Stimulated activated CD8-positive, alpha-beta memory T cell treated with anti-CD3 and anti-CD28 coated beads, Interleukin-7, amount 100 ng/mL, for 4 hours (primary cell): ENCODE data around the gene CA7.
"Not testable (repeated sequence)": the region's sequence is repeated elsewhere in the genome, so short reads cannot be mapped to it uniquely, and the experiment has no call there.

ENCODE experiments used
- DNase-seq, 2 donors: peaks; one replicate each; pipeline ENCODE4 v3.0.0-alpha.2; 2020; ENCODE audit warnings: low read depth in 2 of 2

Gene CA7

GRCh38 chr16:66846831-66847230, 2.6 kb downstream of the CA7 start:
- no peak for DNase-seq

DNA sequence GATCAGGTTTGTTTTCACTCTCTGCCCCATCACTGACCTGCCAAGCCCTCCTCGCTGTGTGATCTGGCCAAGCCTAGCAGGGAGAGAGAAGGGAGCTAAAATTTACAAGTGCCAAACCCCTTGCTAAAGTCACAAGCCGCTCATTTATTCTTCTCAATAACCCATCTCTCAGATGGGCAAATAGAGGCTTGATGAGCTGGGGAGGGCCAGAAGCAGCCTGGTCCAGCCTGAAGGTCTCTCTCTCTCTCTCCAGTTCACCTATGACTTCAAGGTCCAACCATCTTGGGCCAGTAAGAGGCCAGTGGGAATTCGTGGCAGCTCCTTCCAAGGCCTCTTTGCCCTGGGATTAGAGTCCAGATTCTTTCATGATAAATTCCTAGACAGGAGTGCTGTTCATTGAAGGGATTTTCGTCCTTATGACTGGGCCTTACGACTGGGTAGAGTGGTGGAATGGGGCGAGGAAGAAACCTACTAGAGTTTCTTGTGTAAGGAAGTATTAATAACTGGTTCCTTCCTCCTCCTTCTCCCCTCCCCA, 3.4 kb downstream of the CA7 start:
- DNase-seq: no peak

GRCh38 chr16:66848172-66848571, 4.0 kb downstream of the CA7 start:
- DNase-seq: no peak

DNA sequence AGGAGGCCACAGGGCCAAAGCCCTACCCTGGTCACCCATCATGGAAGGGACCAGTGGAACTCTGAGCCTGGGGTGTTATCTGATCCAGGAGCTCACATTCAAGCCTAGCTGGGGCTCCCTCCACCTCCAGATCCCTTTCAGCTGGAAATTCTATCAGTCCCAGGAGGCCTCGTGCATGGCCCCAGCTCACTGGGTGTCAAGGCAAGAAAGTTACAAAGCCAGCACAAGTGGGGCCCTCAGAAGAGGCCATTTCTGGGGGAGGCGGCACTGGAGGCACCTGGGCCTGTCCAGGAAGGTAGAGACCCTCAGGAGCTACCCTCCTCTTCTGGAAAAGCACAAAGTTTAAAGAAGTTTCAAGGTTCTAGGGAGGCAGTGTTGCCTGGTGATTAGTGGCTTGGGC, 4.8 kb downstream of the CA7 start:
- DNase-seq: no peak

DNA sequence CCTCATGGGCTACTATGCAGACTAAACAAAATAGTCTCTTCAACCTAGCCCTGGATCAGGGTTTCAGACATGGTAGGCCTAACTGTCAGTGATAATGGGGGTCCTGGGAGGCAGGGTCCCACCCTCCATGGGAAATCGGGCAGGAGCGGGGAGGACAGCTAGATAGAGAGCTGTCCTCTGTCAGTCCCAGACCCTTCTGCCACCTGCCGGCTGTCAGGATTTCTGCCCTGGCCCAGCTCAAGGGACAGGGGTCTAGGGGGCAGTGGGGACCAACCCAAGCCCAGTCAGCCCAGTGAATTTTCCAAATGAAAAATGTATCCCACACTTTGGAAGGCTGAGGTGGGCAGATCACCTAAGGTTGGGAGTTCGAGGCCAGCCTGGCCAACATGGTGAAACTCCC, 5.3 kb downstream of the CA7 start:
- DNase-seq: no peak

GRCh38 chr16:66850115-66850815, 6.1 kb downstream of the CA7 start:
- no peak for DNase-seq

DNA sequence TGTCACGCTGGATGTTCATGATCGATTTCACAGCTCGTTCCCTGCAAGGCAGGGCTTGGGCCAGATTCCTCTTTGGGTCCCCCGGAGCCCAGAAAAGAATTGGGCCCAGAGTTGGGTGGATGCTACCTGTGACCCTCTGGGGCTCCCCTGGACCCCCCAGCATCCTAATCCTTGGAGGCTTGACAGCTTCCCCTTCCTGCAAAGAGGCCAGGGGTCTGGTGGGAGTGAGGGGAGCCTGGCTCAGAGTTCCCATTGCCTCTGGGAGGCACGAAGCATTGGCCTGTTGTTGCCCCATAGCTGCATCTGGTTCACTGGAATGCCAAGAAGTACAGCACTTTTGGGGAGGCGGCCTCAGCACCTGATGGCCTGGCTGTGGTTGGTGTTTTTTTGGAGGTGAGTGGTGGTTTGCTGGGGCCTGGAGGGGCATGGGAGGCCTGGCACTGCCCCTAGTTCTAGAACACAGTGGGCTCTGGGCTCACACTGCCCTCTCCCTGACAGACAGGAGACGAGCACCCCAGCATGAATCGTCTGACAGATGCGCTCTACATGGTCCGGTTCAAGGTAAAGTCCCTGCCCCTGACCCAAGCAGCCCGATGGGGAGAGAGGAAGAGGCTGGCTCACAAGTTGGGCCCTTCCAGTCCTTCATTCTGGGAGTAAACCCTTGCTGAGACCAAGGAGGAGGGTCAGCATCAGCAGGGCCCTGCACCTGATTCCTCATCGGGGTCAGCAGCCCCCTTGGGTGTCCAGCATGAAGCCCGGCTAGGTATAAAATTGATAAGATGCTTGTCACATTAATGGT, 7.2 kb downstream of the CA7 start:
- DNase-seq: no peak

DNA sequence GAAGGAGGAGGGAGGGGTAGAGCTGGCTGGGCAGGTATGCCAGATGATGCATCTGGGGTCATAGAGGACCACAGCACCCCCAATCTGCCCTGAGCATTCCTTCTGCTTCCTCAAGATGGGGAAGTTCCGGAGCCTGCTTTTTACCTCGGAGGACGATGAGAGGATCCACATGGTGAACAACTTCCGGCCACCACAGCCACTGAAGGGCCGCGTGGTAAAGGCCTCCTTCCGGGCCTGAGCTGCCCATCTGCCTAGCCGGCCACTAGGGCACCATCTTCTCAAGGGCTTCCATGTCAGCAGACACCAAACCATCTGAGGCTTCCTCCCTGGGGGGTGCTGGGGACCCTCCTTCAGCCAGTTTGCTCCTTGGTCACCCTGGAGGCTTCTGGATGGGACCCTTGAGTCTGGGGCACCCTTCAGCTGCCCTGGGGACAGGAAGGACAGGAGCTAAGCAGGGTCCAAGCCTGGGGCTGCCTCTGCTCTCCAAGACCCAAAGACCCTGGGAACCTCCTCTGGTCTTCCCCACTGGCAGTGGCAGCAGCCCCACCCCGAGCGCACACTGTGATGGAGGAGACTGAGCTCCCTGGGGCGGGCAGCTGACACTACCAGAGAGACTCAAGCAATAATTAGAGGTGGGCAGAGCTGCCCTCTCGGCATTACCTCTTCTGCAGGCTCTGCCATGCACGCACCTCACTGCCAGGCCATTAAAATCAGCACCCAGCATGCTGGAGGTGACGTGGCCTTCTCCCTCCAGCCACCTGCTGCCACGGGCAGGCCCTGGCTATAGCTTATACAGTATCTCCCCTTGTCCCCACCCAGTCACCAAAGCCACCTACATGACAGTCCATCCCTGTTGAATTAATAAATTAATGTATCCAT, 9.3 kb downstream of the CA7 start:
- no peak for DNase-seq

- no peak for DNase-seq
Measured at GRCh38 chr16:66856184-66856730, 12.0 kb downstream of the CA7 start.

- no peak for DNase-seq
Measured at GRCh38 chr16:66856801-66857200, 12.6 kb downstream of the CA7 start.

GRCh38 chr16:66857437-66857836, 13.2 kb downstream of the CA7 start:
- DNase-seq: no peak

DNA sequence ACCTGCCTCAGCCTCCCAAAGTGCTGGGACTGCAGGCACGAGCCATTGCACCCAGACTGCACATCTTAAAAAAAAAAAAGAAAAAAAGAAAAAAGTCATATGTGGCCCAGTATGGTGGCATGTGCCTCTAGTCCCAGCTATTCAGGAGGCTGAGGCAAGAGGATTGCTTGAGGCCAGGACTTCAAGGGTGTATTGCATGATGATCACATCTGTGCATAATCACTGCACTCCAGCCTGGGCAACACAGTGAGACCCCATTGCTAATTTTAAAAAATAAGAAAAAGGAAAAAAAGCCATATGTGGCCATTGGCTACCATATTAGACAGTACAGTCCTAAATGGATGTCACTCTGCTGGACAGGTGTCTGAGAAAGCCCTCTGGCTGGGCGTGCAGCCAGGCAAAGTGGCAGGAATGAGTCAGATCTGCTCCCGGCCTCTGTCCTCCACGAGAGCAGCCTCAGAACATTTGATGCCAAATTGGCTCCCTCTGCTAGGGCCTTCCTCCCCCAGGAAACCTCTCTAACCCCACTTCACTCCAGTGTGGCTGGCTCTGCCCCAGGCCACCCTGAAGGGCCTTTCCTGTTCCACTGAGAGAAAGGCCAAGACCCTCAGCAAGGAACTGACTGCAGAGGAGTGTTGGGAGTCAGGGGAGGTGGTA, 14.7 kb downstream of the CA7 start:
- DNase-seq: no peak

- no peak for DNase-seq
Measured at GRCh38 chr16:66859397-66860068, 15.3 kb downstream of the CA7 start.

DNA sequence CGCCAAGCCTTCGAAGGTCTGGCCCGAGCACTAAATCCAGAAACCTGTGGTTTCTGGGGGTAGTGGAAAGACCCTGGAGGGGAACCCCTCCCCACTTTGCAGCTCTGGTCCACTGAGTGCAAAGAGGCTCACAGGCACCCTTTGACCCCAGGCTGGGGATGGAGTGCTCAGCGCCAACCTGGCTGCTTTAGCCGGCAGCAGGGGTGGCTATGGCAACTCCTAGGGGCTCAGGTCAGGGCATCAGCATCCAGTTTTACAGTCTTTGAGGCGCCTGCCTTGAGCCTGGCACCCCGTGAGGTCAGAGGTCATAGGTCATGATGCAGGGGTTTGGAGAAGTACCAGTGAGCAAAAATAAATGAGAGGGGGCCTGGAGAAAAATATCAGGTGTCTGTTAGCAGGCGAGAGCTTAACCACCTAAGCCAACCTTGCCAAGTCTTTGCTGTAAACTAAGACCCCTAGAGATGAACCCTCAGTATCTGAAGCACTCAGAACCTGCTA, 17.9 kb downstream of the CA7 start:
- DNase-seq: no peak

DNA sequence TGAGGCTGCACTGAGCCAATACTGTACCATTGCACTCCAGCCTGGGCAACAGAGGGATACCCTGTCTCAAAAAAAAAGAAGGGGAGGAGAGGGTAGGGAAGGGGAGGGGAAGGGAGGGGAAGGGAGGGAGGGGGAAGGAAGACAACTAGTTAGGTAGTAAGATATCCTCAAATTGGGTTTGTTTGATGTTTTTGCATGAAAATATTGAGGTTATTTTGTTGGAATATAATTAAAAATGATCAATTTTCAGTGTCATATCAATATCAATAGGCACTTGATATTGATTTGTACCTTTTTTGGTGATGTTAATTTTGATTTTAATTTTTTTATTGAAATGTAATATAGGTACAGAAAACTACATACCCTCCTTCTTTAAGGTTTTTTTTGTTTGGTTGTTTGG, 19.5 kb downstream of the CA7 start:
- no peak for DNase-seq

- no peak for DNase-seq
Measured at GRCh38 chr16:66869424-66869823, 25.2 kb downstream of the CA7 start.

- not testable (repeated sequence) for DNase-seq
Measured at GRCh38 chr16:66871363-66871762, 27.1 kb downstream of the CA7 start.

- no peak for DNase-seq
Measured at GRCh38 chr16:66871840-66872239, 27.6 kb downstream of the CA7 start.

GRCh38 chr16:66872559-66872942, 28.3 kb downstream of the CA7 start:
- no peak for DNase-seq

DNA sequence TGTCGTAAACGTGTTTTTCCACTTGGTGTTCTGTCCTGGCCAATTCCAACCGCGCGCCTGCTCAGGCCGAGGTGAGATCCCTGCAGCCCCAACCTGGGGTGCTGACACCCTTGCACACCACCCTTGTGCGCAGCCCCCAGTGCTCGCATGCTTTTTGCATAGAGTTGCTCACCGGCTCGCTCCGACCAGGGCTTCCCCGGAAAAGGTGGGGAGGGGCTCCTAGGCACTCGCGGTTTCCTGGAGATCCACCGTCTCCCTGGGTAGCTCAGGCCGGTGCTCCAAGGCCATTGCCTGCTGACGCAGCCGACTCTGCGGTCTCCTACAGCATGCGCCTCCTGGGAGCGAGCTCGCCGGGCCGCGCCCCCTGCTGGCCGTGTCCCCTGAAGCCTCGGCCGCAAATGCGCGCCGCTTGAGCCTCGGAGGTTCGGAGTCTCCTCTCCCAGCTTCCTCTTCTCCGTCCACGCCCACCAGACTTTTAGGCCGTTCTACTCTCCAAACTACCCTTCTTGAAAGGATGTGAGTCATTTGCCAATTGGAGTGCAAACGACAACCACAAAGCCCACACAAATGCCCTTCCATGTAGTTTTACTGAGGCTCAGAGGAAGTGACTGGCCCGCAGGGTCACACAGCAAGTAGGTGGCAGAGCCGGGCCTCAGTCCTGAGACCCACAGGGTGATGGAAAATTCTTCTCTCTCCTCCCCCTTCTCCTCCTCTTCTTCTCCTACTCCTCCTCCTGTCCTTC, 28.9 kb downstream of the CA7 start:
- peak; percentile 85 to 86 for DNase-seq
